GM12878 (cell line): ENCODE results near the gene PLPP7.

Source experiments
- ATF3 ChIP-seq: IDR thresholded peaks from 2 replicates; pipeline ENCODE4 v1.6.1; 2011; ENCODE audit warnings: low read depth, mild to moderate bottlenecking, low read length, moderate library complexity, borderline replicate concordance; ENCODE audit errors: extremely low read depth
- CBX3 ChIP-seq: fragments of 200-600 bp; sonication (generic); IDR thresholded peaks from 2 replicates; pipeline ENCODE4 v1.6.1; 2016; ENCODE audit warnings: low read depth, borderline replicate concordance
- CREB1 ChIP-seq: IDR thresholded peaks from 2 replicates; pipeline ENCODE4 v1.6.1; 2012; ENCODE audit warnings: low read depth, mild to moderate bottlenecking, inconsistent platforms
- CTCF ChIP-seq, 3 experiments: IDR thresholded peaks in 2 of 3; conservative IDR thresholded peaks in 1 of 3; 2 replicates each; pipeline ENCODE4 v1.5.1; 2011; ENCODE audit warnings: low read depth in 3 of 3, low read length in 3 of 3, mild to moderate bottlenecking in 3 of 3, control low read depth in 2 of 3, moderate library complexity in 2 of 3, inconsistent platforms in 1 of 3, mixed read lengths in 1 of 3; ENCODE audit not compliant: control insufficient read depth in 2 of 3, insufficient read depth in 1 of 3; ENCODE audit errors: extremely low read depth in 1 of 3
- EP300 ChIP-seq, 2 experiments: fragments of 150-350 bp in 1 of 2; IDR thresholded peaks; 2 replicates each; pipeline ENCODE4 v1.6.1; 2011 to 2012; ENCODE audit warnings: low read depth in 2 of 2, low read length in 2 of 2, borderline replicate concordance in 1 of 2, improper control_type of control experiment in 1 of 2, inconsistent platforms in 1 of 2; ENCODE audit not compliant: control insufficient read depth in 1 of 2
- RAD21 ChIP-seq: IDR thresholded peaks from 2 replicates; pipeline ENCODE4 v1.6.1; 2011; ENCODE audit warnings: mild to moderate bottlenecking, low read depth, low read length, moderate library complexity; ENCODE audit not compliant: insufficient read depth
- SIX5 ChIP-seq: IDR thresholded peaks from 2 replicates; pipeline ENCODE4 v1.6.1; 2011; ENCODE audit warnings: mild to moderate bottlenecking, low read depth, low read length, moderate library complexity; ENCODE audit not compliant: severe bottlenecking
- STAT3 ChIP-seq: IDR thresholded peaks from 2 replicates; pipeline ENCODE4 v1.6.1; 2011; ENCODE audit warnings: low read depth, low read length, improper control_type of control experiment
- TAF1 ChIP-seq: IDR thresholded peaks from 2 replicates; pipeline ENCODE4 v1.6.1; 2011; ENCODE audit warnings: mild to moderate bottlenecking, low read depth, low read length, borderline replicate concordance
- TARDBP ChIP-seq: IDR thresholded peaks from 2 replicates; pipeline ENCODE4 v1.6.1; 2016; ENCODE audit warnings: borderline replicate concordance
- ZSCAN29 ChIP-seq: fragments of 450-650 bp; IDR thresholded peaks from 2 replicates; pipeline ENCODE4 v1.6.1; 2017; ENCODE audit warnings: mild to moderate bottlenecking, moderate library complexity
- TF ChIP-seq, protein P1 (sequence below): IDR thresholded peaks from 2 replicates; pipeline ENCODE4 v1.6.1; 2011; ENCODE audit warnings: low read depth, low read length, improper control_type of control experiment, borderline replicate concordance

GRCh38 chr9:131318231-131319085 is 28.9 kb downstream of the PLPP7 start:
- TF ChIP-seq RAD21, result no peak
- TF ChIP-seq TAF1, result no peak
- TF ChIP-seq EP300 (IDR thresholded peaks at IDR 0.05; ENCODE audit: borderline replicate concordance in 1 of 2, control insufficient read depth in 1 of 2, low read depth in 2 of 2, low read length in 2 of 2), result no peak
- TF ChIP-seq, protein P1, sequence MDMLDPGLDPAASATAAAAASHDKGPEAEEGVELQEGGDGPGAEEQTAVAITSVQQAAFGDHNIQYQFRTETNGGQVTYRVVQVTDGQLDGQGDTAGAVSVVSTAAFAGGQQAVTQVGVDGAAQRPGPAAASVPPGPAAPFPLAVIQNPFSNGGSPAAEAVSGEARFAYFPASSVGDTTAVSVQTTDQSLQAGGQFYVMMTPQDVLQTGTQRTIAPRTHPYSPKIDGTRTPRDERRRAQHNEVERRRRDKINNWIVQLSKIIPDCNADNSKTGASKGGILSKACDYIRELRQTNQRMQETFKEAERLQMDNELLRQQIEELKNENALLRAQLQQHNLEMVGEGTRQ, result no peak
- no peak for TF ChIP-seq ZSCAN29
- no peak for TF ChIP-seq CBX3
- no peak for TF ChIP-seq ATF3
- no peak for TF ChIP-seq CTCF (IDR thresholded peaks at IDR 0.05 in 2 of 3, conservative IDR thresholded peaks at IDR 0.05 in 1 of 3; ENCODE audit: control insufficient read depth in 2 of 3, extremely low read depth in 1 of 3, insufficient read depth in 1 of 3, low read depth in 3 of 3, low read length in 3 of 3)
- no peak for TF ChIP-seq STAT3
- no peak for TF ChIP-seq TARDBP
- TF ChIP-seq SIX5, result no peak
- no peak for TF ChIP-seq CREB1
